Measurements from ENCODE around the gene FOXE1.

DNA sequence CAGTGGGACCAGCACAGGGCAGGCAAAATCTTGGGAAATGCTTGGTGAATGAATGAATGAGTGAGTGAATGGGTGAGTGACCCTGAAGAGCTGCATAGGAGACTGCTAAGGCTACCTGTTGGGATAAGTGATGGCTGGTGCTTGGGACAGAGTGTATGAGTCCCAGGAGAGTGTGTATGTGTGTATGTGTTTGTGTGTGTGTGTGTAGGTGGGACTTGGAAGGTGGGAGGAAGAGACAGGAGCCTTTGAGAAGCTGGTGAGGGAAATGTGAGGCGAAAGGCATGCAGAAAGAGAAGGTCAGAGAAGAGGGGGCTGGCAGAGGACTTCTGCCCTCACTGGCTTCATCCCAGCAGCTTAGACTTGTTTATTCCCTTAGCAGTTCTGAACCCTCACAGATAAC, 33.3 kb upstream of the FOXE1 start:
- TF ChIP-seq, protein P1, sequence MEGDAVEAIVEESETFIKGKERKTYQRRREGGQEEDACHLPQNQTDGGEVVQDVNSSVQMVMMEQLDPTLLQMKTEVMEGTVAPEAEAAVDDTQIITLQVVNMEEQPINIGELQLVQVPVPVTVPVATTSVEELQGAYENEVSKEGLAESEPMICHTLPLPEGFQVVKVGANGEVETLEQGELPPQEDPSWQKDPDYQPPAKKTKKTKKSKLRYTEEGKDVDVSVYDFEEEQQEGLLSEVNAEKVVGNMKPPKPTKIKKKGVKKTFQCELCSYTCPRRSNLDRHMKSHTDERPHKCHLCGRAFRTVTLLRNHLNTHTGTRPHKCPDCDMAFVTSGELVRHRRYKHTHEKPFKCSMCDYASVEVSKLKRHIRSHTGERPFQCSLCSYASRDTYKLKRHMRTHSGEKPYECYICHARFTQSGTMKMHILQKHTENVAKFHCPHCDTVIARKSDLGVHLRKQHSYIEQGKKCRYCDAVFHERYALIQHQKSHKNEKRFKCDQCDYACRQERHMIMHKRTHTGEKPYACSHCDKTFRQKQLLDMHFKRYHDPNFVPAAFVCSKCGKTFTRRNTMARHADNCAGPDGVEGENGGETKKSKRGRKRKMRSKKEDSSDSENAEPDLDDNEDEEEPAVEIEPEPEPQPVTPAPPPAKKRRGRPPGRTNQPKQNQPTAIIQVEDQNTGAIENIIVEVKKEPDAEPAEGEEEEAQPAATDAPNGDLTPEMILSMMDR (IDR thresholded peaks at IDR 0.05): no peak
- TF ChIP-seq POLR2A (IDR thresholded peaks at IDR 0.05): no peak

All from esophagus squamous epithelium (tissue), 4 donors.